GM10847 (cell line): ENCODE data around the gene ARHGAP25.

ENCODE experiments used
- POLR2A ChIP-seq: IDR thresholded peaks from 2 replicates; pipeline ENCODE4 v1.6.1; 2011; ENCODE audit not compliant: insufficient read length; ENCODE audit errors: extremely low read depth

Gene ARHGAP25

DNA sequence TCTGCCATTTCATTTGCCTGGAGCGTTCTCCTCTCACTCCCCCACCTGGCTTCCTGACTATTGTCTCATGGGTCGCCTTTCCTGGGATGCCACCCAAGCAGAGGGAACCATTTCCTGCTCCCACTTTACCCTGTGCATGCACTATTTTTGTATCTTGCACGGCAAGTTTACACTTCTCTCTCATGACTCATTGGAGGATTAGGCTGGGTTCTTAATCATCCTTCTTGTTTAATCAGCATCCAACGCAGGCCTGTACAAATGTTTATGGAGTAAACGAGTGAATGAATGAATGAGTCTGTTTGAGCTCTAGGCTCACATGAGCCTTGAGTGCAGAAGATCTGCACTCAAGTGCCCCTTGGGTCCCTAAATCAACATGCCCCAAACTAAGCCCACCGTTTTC, 3.8 kb upstream of the ARHGAP25 start:
- TF ChIP-seq POLR2A, result no peak

- no peak for TF ChIP-seq POLR2A
Observed at GRCh38 chr2:68732036-68732932, 2.3 kb upstream of the ARHGAP25 start.

GRCh38 chr2:68733365-68733764, 1.2 kb upstream of the ARHGAP25 start:
- no peak for TF ChIP-seq POLR2A

DNA sequence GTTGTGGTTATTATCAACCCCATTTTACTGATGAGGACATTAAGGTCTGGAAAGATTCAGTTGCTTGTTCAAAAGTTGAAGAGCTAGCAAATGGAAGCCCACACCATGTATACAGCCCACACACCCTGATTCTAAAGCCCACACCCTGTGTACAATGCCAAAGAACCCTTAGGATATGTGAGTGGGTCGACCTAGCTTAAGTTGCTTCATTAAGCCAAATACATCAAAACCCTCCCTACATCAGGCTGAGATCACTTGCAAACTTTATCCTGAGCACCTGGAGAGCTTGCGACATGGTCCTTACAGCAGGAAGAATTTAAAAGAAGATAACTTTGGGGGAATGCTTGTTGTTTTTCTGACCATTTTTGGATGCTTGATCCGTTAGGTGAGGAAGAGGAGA, 435 bp upstream of the ARHGAP25 start:
- TF ChIP-seq POLR2A, result no peak

DNA sequence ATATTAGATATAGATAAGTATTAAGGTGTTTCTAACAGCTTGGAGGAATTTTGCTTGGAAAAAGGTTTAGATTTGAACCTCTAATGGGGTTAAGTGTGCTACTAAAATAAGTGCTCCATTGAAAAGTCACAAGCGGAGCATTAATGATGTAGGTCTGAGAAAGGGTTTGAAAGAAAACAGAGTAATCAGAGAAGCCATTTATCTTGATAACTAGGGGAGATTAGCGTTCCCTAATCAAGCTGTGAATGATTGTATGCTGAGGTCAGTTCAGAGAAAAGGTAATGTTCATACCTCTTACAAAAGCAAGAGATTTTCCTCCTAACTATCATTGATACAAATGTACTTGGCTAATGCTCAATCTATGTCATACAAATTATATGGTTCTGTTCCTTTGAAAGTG, 1.5 kb downstream of the ARHGAP25 start:
- TF ChIP-seq POLR2A, result no peak

DNA sequence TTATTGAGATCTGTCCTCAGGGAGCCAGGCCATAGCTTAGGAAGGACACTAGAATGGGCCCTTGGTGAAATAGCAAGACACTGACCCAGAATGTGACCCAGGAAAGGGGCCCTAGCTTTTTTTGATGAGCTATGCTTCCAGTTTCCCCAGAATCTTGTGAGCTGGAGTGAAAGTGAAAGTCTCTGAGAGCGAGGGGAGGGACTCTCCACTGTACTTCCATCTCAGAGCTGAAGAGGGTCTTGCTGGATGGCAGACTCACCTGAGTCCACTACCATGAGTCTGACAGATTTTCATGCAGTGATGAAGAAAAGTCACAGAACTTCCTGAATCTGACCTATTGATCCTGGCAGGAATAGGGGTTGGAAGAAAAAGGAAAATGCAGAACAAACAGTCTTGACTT, 3.1 kb downstream of the ARHGAP25 start:
- TF ChIP-seq POLR2A, result no peak

DNA sequence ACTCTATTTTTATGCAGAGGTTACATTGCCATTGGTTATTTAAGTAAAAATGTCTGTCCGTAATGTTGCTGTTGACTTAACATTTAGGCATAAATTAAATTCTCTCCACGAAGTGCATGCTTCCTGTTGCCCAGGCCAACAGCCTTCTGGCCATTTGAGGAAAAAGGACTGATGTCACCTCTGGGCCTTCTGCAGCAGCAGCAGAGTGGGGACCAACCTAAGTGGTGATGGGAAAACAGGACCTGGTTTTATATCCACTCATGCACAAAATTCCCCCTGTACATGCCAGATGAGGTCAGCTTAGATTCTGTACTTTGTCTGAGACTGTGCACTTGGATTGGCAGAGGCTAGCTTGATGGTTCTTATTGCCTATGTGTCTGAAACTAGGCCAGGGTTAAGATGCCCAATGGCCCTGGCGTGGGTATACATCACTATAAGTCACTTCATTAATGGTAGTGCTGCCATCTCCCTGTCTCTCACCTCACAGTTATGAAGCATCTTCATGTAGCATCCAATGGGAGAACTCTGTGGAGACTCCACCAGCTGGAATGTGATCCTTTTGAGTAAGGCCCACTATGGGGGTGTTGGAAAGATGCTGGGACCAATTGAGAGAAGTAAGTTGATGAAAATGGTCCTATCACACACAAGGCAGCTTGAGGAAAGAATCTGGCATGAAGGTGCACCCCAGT, 4.4 kb downstream of the ARHGAP25 start:
- no peak for TF ChIP-seq POLR2A

- TF ChIP-seq POLR2A, result no peak
Observed at GRCh38 chr2:68739595-68740399, 5.2 kb downstream of the ARHGAP25 start.

DNA sequence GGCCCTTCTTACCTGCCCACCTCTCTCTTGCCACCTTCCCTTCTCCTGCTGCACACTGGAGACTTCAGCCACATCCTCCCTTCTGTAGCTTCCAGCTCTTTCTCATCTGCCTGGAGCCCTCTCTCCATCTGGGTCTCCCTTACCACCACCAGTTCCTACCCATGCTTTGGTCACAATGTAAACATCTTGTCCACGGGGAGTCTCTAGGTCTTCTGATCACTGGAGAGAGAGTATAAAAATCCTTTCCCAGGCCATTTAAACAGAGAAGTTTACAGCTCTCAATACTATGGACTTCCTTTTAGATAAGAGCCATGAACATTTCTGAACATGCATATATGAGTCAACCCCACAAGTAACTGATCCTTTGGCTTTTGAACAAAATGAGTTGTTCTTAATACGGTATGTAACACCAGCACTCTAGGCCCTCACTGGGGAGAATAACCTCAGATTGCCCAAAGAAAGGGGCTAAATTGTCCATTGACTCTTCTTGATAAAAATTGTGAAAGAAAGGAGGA, 5.8 kb downstream of the ARHGAP25 start:
- no peak for TF ChIP-seq POLR2A

GRCh38 chr2:68741238-68741637, 6.6 kb downstream of the ARHGAP25 start:
- no peak for TF ChIP-seq POLR2A

DNA sequence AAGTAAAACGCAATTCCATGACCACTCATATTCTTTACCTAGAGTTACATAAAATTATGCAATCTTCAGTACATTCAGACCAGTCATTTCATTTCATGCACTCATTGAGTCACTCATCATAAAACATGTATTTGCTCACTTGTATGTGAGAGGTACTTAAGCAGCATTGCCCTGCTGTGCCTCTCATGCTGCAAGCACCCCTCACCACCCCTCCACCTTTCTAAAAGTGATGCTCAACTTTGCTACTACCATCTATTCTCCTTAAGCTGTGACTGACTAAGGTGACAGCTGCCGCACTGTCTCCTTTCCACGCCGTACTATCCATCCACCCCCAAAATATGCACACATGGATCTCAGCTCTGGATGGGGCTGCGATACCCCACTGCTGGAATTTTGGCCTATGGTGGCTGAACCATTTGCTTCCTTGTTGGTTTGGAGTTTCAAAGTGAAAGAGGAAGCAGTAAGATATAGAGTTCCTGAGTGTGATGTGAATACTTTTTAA, 7.2 kb downstream of the ARHGAP25 start:
- TF ChIP-seq POLR2A, result no peak

DNA sequence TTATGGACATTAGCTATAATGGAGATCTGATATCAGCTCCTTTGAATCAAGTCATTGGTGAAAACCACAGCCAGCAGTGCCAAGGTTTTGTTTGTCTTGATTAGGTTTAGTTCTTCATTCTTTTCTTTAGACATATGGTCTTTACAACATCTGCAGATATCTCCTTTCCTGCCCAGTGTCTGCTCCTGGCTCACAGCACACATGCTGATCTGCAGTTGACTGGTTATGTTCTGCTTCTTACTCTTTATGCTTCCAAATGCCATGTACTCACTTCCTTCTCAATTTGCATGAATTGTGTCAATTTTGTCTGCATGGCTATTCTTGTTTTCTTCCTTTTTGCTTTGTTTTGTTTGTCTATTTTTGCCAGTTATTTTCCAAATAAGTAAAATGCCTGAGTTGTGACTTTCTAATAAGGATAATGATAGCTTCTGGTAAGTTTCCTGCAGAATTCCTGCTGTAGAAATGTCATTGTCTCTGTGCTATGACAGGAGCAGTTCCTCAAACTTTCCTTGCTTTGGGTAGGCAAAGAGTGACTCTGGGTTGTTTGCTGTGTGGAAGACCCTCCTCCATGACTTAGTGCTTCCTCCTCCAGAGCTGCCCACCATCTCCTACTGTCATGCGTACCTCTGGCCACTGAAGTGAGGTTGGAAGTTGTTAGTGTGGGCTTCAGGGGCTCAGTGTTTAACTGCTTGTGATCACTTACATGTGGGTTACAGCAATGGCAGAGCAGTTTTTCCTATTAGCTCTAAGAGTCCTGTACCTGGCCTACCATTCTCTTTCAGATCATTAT, 8.2 kb downstream of the ARHGAP25 start:
- TF ChIP-seq POLR2A, result no peak

- TF ChIP-seq POLR2A, result no peak
Observed at GRCh38 chr2:68743531-68743930, 8.9 kb downstream of the ARHGAP25 start.

DNA sequence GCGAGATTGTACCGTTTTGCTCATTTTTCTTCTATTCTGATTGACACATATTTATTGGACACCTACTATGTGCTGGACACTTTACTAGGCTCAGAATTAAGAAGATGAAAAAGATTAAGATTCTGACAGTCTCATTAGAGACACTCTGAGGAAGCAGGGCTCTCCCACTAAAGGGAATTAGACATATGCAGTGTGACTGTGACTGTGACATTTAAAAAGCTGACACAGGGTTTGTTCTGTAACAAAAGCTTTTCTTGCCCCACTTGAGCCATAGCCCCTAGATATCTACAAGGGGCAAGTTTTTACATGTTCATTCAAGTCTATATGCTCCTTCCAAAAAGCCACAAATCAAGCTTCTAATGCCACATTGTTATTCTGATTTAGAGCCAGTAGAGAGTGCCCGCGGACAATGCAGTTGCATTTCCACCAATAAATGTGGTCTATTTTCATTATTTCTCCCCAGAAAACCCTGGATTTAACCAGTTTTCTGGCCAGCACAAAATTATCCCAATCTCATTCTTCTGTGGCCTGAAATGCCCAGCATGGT, 9.8 kb downstream of the ARHGAP25 start:
- TF ChIP-seq POLR2A, result no peak
